Measurements from ENCODE around the gene JAM3. TPM values are rescaled to one million over a fixed set of nuclear protein-coding genes. Genes with fewer than 3 reads are reported as not detected.

JAM3 gene
- total RNA-seq, 2 experiments from 2014 or later, result 8.0 to 9.6 TPM

DNA sequence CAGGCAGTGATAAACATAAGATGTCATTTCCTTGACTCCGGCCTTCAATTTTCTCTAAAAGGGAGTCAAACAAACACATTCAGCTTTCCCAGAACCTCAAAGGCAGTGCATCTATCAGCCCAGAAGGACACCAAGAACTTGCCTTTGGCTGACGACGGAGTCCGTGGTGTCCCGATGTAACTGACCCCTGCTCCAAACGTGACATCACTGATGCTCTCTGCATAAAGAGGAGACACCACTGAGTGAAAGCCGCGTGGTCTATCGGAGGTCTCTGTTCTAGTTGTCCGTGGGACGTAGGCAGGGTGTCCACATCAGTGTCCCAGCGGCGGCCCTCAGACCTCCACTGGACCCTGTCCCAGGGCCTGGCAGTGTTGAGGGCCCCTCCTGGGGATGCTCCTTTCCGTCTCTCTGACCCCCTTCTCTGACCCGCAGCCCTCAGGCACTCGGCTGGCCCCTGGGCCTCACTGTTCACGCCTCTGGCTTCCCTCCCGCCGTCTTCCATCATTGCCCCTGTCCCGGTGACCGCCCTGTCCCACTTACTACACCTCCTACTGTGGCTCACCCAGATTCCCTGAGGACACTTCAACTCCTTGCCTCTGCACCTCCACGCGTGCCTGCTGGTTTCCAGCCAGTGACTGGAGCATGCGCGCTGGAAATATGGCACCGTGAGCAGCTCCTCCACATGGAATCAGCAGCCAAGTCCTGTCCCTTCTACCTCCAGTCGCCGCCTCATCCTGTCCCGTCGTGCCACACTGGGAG, 84.5 kb downstream of the JAM3 start:
- DNase-seq, result no peak
- Mint-ChIP-seq H3K9me3 (ENCODE audit: insufficient read depth) (no peaks in the 10 kb centered on the region), H3K4me1 (ENCODE audit: low read depth) (no peaks in the 10 kb centered on the region), H3K27ac (no peak overlapping the region), H3K27me3 (ENCODE audit: low read depth) (no peaks in the 10 kb centered on the region), H3K36me3 (ENCODE audit: low read depth) (peaks cover 63% of the 10 kb centered on the region), H3K4me3 (no peak overlapping the region)
- POLR2A ChIA-PET, result interaction anchor here (0.6 kb wide), 1 partner anchor 18 kb away, joined by 4 read pairs; no protein-coding TSS in a partner anchor
- ATAC-seq, result no peak
- CTCF ChIA-PET, result interaction anchor here (1.2 kb wide), 1 partner anchor 103 kb away, joined by 5 read pairs; no protein-coding TSS in a partner anchor

DNA sequence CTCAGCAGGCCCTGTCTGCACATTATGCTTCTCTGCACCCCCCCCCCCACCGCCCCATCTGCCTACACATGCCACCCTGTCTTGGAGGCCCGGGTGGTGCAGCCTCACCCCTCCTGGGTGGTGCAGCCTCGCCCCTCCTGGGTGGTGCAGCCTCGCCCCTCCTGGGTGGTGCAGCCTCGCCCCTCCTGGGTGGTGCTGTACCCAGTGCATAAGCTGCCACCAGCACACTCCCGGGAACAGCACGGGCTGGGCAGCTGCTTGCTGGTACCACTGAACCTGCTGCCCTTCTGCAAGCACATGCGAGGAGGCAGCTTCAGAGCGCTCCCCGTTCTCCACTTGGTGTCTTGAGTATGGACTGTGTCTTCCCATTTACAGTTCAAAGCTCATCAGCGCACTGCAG, 85.6 kb downstream of the JAM3 start:
- no peaks in the 10 kb centered on the region for H3K4me1 Mint-ChIP-seq (ENCODE audit: low read depth)
- DNase-seq (no peak), ATAC-seq (no peak)
- H3K4me3 Mint-ChIP-seq, result no peak overlapping the region
- H3K27me3 Mint-ChIP-seq (ENCODE audit: low read depth), result no peaks in the 10 kb centered on the region
- CTCF ChIA-PET, result no interaction called here
- no peak overlapping the region for H3K27ac Mint-ChIP-seq
- no peaks in the 10 kb centered on the region for H3K9me3 Mint-ChIP-seq (ENCODE audit: insufficient read depth)
- H3K36me3 Mint-ChIP-seq (ENCODE audit: low read depth), result peaks cover 71% of the 10 kb centered on the region
- POLR2A ChIA-PET, result no interaction called here

DNA sequence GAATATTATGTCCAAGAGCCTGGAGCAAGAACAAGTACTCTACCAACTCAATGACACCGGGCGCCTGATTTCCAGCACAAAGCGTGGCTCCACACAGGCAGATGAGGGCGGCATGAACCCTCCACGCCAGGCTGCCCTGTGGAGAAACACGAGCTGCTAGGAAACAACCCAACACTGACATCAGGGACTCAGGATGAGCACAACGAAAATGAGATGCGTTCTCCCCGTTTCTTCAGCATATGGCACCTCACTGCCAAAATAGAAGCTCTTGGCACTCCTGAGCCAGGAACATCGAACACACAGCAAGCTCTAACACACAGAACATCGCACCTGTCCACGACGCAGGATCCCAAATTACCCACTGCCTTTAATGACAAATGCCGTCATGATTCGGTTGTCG, 86.6 kb downstream of the JAM3 start:
- Mint-ChIP-seq H3K27me3 (ENCODE audit: low read depth) (no peaks in the 10 kb centered on the region), H3K4me3 (no peak overlapping the region), H3K4me1 (ENCODE audit: low read depth) (no peaks in the 10 kb centered on the region), H3K27ac (no peak overlapping the region), H3K36me3 (ENCODE audit: low read depth) (peaks cover 81% of the 10 kb centered on the region), H3K9me3 (ENCODE audit: insufficient read depth) (no peaks in the 10 kb centered on the region)
- DNase-seq (no peak), ATAC-seq (no peak)
- ChIA-PET POLR2A (no interaction called here), CTCF (interaction anchor here (1.0 to 1.3 kb wide), 2 partner anchors 53 to 105 kb away, joined by 3 to 4 read pairs; no protein-coding TSS in a partner anchor)

DNA sequence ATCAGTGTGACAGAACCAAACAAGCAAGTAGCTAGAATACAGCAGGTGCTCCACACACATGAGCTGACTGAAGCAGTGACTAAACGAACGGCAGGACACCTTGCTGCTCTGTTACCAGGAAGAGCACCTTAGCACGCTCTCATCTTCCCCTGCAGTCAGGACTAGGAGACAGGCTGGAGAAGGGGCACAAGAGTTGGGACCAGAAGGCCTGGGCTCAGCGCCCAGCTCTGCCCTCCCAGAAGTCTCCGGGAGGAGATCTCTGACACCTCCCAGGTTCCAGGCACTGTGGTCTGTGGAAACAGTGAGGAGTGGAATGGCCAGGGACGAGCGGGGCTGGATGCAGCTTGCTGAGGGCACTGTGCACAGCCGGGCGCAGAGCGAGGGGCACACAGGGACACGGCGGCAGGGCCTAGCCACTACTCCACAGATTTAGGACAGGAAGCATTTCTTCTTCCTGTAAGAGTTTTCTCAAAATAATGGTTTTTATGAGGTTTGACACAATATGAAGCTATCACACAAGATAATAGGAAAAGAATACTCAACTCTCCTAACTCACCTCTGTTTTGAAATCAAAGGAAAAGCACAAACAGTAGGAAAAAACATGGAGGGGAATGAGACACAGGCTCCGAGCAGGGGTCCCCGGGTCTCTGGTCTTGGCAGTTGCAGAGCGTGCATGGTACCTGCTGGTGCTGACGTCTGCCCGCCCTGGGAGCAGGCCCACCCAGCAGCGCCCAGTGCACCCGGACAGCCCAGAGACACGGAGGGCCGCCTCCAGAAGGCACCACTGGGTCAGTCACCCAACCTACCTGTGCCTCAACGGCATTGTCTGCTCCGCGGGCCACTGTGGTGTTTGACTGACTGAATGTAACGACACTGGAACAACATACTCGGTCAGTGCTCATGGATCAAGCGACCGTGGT, 87.3 kb downstream of the JAM3 start:
- no peaks in the 10 kb centered on the region for H3K4me1 Mint-ChIP-seq (ENCODE audit: low read depth)
- peaks cover 82% of the 10 kb centered on the region for H3K36me3 Mint-ChIP-seq (ENCODE audit: low read depth)
- ATAC-seq (no peak), DNase-seq (no peak)
- no peak overlapping the region for H3K4me3 Mint-ChIP-seq
- no peak overlapping the region for H3K27ac Mint-ChIP-seq
- H3K27me3 Mint-ChIP-seq (ENCODE audit: low read depth), result no peaks in the 10 kb centered on the region
- ChIA-PET POLR2A (no interaction called here), CTCF (interaction anchor here (1.0 to 1.3 kb wide), 2 partner anchors 52 to 106 kb away, joined by 3 to 4 read pairs; no protein-coding TSS in a partner anchor)
- no peaks in the 10 kb centered on the region for H3K9me3 Mint-ChIP-seq (ENCODE audit: insufficient read depth)

DNA sequence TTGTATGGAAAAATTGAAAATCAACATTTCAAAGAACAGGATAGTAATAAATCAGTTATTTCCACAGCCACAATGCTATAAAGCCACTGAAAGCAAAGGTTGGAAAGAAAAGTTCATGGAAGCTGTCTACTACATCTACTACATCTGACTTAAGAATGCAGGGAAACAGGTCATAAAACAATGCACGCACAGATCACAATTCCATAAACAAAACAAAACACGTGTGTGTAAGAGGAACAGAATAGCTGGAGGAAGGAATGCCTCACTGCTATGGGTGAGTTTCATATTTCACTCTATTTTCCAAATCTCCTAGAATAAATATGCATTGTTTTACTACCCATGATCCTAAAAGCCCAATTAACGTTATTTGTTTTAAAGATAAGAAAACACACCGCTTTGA, 88.6 kb downstream of the JAM3 start:
- no peaks in the 10 kb centered on the region for H3K27me3 Mint-ChIP-seq (ENCODE audit: low read depth)
- POLR2A ChIA-PET, result no interaction called here
- ATAC-seq (no peak), DNase-seq (no peak)
- no peaks in the 10 kb centered on the region for H3K9me3 Mint-ChIP-seq (ENCODE audit: insufficient read depth)
- H3K27ac Mint-ChIP-seq, result no peak overlapping the region
- H3K4me3 Mint-ChIP-seq, result no peak overlapping the region
- H3K4me1 Mint-ChIP-seq (ENCODE audit: low read depth), result no peaks in the 10 kb centered on the region
- peaks cover 82% of the 10 kb centered on the region for H3K36me3 Mint-ChIP-seq (ENCODE audit: low read depth)
- CTCF ChIA-PET, result no interaction called here

DNA sequence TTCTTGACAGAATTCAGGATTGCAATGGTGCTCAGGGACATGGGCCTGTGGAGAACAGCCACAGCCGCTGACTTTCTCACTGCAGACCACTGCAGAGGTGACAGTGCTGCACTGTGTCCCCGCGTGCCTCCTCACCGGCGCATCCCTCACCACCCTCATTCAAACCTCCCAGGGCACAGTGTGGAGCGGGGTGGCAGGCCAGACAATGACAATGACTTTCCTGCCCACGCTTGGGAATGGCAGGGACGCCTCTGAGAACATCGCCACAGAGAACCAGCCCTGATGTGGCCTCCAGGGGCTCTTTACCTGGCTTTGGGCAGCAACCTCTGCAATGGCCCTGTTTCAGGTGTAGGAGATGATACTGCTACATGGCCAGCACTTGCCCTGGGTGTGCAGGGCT, 89.2 kb downstream of the JAM3 start:
- Mint-ChIP-seq H3K27me3 (ENCODE audit: low read depth) (no peaks in the 10 kb centered on the region), H3K27ac (no peak overlapping the region), H3K4me3 (no peak overlapping the region), H3K36me3 (ENCODE audit: low read depth) (peaks cover 85% of the 10 kb centered on the region), H3K9me3 (ENCODE audit: insufficient read depth) (no peaks in the 10 kb centered on the region), H3K4me1 (ENCODE audit: low read depth) (no peaks in the 10 kb centered on the region)
- ChIA-PET POLR2A (no interaction called here), CTCF (no interaction called here)
- ATAC-seq (no peak), DNase-seq (no peak)

DNA sequence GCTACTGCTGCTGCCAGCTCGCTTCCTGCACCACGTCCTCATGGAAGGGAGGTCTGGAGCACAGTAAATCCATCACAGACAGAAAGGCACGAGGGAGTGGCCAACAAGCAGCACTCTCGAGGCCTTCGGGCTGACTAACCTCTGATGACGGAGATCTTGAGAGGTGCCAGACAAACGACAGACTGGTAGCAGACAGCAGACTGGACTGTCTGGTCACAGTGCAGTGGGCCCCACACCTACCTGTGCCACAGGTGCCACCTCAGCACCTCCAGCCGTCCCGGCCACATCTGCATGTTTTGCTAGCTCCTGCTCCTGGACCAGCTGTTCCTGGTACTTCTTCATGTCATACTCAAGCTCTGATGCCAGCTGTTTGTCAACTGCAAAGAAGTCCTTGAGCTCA, 90.8 kb downstream of the JAM3 start:
- peaks cover 87% of the 10 kb centered on the region for H3K36me3 Mint-ChIP-seq (ENCODE audit: low read depth)
- H3K9me3 Mint-ChIP-seq (ENCODE audit: insufficient read depth), result no peaks in the 10 kb centered on the region
- ChIA-PET POLR2A (no interaction called here), CTCF (no interaction called here)
- no peak overlapping the region for H3K27ac Mint-ChIP-seq
- no peaks in the 10 kb centered on the region for H3K27me3 Mint-ChIP-seq (ENCODE audit: low read depth)
- DNase-seq, result no peak
- no peak for ATAC-seq
- H3K4me3 Mint-ChIP-seq, result no peak overlapping the region
- peaks cover 2% of the 10 kb centered on the region for H3K4me1 Mint-ChIP-seq (ENCODE audit: low read depth)

DNA sequence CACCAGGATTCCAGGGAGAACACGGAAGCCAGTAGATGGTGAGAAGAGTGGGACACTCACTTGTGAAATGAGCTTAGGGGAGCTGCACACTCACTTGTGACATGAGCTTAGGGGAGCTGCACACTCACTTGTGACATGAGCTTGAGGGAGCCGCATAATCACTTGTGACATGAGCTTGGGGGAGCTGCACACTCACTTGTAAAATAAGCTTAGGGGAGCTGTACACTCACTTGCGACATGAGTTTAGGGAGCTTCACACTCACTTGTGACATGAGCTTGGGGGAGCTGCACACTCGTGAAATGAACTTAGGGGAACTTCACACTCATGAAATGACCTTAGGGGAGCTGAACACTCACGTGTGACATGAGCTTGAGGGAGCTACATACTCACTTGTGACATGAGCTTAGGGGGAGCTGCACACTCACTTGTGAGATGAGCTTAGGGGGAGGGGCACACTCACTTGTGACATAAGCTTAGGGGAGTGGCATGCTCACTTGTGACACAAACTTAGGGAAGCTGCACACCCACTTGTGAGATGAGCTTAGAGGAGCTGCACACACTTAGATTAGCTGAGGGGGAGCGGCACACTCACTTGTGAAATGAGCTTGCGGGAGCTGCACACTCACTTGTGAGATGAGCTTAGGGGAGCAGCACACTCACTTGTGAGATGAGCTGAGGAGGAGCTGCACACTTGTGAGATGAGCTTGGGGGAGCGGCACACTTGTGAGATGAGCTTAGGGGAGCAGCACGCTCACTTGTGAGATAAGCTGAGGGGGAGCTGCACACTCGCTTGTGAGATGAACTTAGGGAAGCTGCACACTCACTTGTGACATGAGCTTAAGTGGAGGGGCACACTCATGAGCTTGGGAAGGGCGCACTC, 95.9 kb downstream of the JAM3 start:
- H3K36me3 Mint-ChIP-seq (ENCODE audit: low read depth), result peaks cover 82% of the 10 kb centered on the region
- DNase-seq (no peak), ATAC-seq (no peak)
- ChIA-PET POLR2A (no interaction called here), CTCF (interaction anchor here (0.6 to 1.3 kb wide), 6 partner anchors 26 to 566 kb away, joined by 3 to 5 read pairs (median 4); no protein-coding TSS in a partner anchor)
- no peak overlapping the region for H3K4me3 Mint-ChIP-seq
- no peaks in the 10 kb centered on the region for H3K27me3 Mint-ChIP-seq (ENCODE audit: low read depth)
- no peaks in the 10 kb centered on the region for H3K9me3 Mint-ChIP-seq (ENCODE audit: insufficient read depth)
- H3K27ac Mint-ChIP-seq, result peak overlapping the region; percentile 31
- peaks cover 2% of the 10 kb centered on the region for H3K4me1 Mint-ChIP-seq (ENCODE audit: low read depth)

DNA sequence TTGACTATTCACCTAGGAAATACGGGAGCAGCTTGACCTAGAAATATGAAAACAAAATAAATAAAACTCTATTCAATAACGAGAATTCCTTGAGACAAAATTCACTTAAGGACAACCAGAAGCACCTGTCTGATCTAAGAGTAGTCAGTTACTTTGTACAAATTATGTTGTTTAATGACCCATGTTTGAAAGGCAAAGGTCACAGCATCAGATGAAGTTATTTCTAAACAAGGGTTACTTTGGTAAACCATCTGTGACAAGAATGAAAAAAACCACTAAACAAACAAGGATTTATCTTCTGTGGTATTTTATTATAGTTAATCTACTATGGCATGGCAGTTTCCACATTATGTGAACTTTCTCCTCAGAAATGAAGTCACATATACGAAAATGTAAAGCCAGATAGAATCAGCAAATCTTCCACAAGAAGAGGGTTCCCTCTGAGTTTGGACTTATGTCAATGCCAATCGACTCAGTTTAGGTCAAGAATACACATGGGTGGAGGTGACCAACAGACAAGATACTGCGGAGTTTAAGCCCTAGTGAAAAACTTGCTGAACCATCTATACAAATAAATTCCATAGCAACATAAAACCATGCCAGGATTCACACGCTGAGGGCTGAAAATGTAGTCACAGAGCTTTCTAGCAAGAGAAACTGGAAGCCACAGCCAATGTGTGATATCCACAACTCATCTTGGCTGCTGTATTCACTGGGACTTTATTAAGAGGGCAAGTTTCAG, 101.5 kb downstream of the JAM3 start:
- ATAC-seq, result no peak
- Mint-ChIP-seq H3K27ac (no peak overlapping the region), H3K4me3 (no peak overlapping the region), H3K27me3 (ENCODE audit: low read depth) (no peaks in the 10 kb centered on the region), H3K36me3 (ENCODE audit: low read depth) (peaks cover 74% of the 10 kb centered on the region), H3K9me3 (ENCODE audit: insufficient read depth) (no peaks in the 10 kb centered on the region), H3K4me1 (ENCODE audit: low read depth) (no peaks in the 10 kb centered on the region)
- ChIA-PET POLR2A (no interaction called here), CTCF (no interaction called here)
- DNase-seq, result no peak

DNA sequence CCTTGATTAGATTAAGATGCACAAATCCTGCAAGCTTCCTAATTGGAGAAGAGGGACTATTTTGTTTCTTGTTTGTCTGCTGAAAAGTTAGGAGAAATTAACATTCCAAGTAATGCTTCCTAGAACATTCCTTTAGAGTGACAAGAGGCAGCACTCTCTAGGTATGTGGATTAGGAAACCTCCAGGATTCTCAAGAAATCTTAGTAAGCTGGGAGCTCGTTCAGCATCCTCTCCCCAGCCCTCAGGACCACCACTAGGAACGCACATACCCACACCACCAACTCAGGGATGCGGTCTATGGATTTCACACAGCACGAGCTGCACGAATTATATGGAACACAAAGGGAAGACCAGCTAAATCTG, 102.0 kb downstream of the JAM3 start:
- H3K27ac Mint-ChIP-seq, result no peak overlapping the region
- POLR2A ChIA-PET, result no interaction called here
- CTCF ChIA-PET, result no interaction called here
- no peak for DNase-seq
- no peaks in the 10 kb centered on the region for H3K27me3 Mint-ChIP-seq (ENCODE audit: low read depth)
- H3K36me3 Mint-ChIP-seq (ENCODE audit: low read depth), result peaks cover 76% of the 10 kb centered on the region
- no peak overlapping the region for H3K4me3 Mint-ChIP-seq
- no peaks in the 10 kb centered on the region for H3K9me3 Mint-ChIP-seq (ENCODE audit: insufficient read depth)
- H3K4me1 Mint-ChIP-seq (ENCODE audit: low read depth), result no peaks in the 10 kb centered on the region
- no peak for ATAC-seq

DNA sequence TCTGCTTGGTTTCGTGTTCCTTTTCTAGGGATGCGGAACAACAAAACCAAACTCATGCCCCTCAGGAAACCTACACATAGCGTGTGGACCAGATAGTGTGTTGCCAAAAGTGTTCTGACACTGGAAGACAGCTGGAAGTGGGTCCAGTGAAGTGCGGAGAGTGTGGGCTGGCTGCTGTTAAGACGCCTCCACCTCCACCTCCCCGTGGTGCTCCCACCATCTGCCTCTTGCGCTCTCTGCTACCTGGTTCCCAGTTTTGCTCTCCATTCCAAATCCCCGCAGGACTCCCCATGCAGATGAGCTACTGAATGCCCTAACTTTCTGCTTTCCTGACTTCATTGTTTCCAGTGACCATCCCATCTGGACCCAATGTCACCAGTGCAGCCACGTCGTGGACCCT, 103.1 kb downstream of the JAM3 start:
- no peaks in the 10 kb centered on the region for H3K4me1 Mint-ChIP-seq (ENCODE audit: low read depth)
- DNase-seq (no peak), ATAC-seq (no peak)
- no peak overlapping the region for H3K4me3 Mint-ChIP-seq
- no peaks in the 10 kb centered on the region for H3K9me3 Mint-ChIP-seq (ENCODE audit: insufficient read depth)
- H3K27me3 Mint-ChIP-seq (ENCODE audit: low read depth), result no peaks in the 10 kb centered on the region
- CTCF ChIA-PET, result no interaction called here
- H3K27ac Mint-ChIP-seq, result no peak overlapping the region
- peaks cover 84% of the 10 kb centered on the region for H3K36me3 Mint-ChIP-seq (ENCODE audit: low read depth)
- POLR2A ChIA-PET, result no interaction called here

Data from activated CD8-positive, alpha-beta T cell treated with anti-CD3 and anti-CD28 coated beads, Interleukin-2, amount 10 ng/mL, durations not matched to agents 7 days and 5 days (primary cell).